GM21515 (cell line): ENCODE data around the gene ABCB8.

Experiments
- ATAC-seq: cut with Tn5 transposase; IDR thresholded peaks from one replicate; pipeline ENCODE4 v1.9.1; 2021; ENCODE audit not compliant: unreplicated experiment

ABCB8 gene

GRCh38 chr7:151056666-151057505 lies 28.6 kb downstream of the ABCB8 start:
- no peak for ATAC-seq

- peak; percentile 9 for ATAC-seq
Observed at GRCh38 chr7:151057506-151057988, 29.3 kb downstream of the ABCB8 start, which contains the start of gene CDK5. TSS of gene CDK5 (minus strand) at chr7:151057897. CDS start at chr7:151057848, 49 bp downstream.

GRCh38 chr7:151057989-151058780 lies 29.9 kb downstream of the ABCB8 start:
- peak; percentile 86 for ATAC-seq

- no peak for ATAC-seq
Observed at GRCh38 chr7:151058781-151059366, 30.6 kb downstream of the ABCB8 start.

- ATAC-seq = peak; percentile 27
Observed at GRCh38 chr7:151059367-151060112, 31.3 kb downstream of the ABCB8 start, which contains the start of gene SLC4A2. TSS of gene SLC4A2 (plus strand) at chr7:151059589. CDS start at chr7:151061988, 2,399 bp downstream.

GRCh38 chr7:151060113-151060415 lies 31.8 kb downstream of the ABCB8 start:
- ATAC-seq = no peak

- no peak for ATAC-seq
Observed at GRCh38 chr7:151060416-151061212, 32.4 kb downstream of the ABCB8 start.

GRCh38 chr7:151061213-151062110 lies 33.2 kb downstream of the ABCB8 start:
- no peak for ATAC-seq

GRCh38 chr7:151062111-151062398 lies 33.8 kb downstream of the ABCB8 start:
- ATAC-seq = no peak

GRCh38 chr7:151062399-151063211 lies 34.4 kb downstream of the ABCB8 start:
- no peak for ATAC-seq

- no peak for ATAC-seq
Observed at GRCh38 chr7:151063212-151063561, 34.9 kb downstream of the ABCB8 start.

- no peak for ATAC-seq
Observed at GRCh38 chr7:151064454-151064853, 36.2 kb downstream of the ABCB8 start.

GRCh38 chr7:151064993-151065392 lies 36.7 kb downstream of the ABCB8 start:
- ATAC-seq = no peak

GRCh38 chr7:151065516-151065915 lies 37.3 kb downstream of the ABCB8 start:
- ATAC-seq = no peak

- no peak for ATAC-seq
Observed at GRCh38 chr7:151066273-151066974, 38.2 kb downstream of the ABCB8 start.

- no peak for ATAC-seq
Observed at GRCh38 chr7:151068069-151068773, 40.0 kb downstream of the ABCB8 start.
